ENCODE results near the gene SANBR. TPM values are rescaled to one million over a fixed set of nuclear protein-coding genes. Genes with fewer than 3 reads are reported as not detected.
"Not testable (repeated sequence)": the region's sequence is repeated elsewhere in the genome, so short reads cannot be mapped to it uniquely, and the experiment has no call there.

The SANBR gene
- 5.1 and 5.3 TPM in 2 replicates for total RNA-seq (2014; rRNA removed; shearing (Covaris generic))
- 3.5 and 4.1 TPM in 2 replicates for polyA plus RNA-seq (2015; cell fraction: cytosol; rRNA removed)
- 6.6 and 6.9 TPM in 2 replicates for polyA plus RNA-seq (2015; cell fraction: nucleus; rRNA removed)

GRCh38 chr2:61065714-61066709, at the start of gene SANBR:
Gene SANBR (plus strand): TSS chr2:61065871. CDS start chr2:61070351, 4,480 bp downstream.
- peak; percentile 88 for DNase-seq (ENCODE audit: low read depth)

- no peak for DNase-seq (ENCODE audit: low read depth)
Observed at GRCh38 chr2:61015976-61016375, 49.7 kb upstream of the SANBR start.

GRCh38 chr2:61016392-61017002, 49.2 kb upstream of the SANBR start:
- DNase-seq (ENCODE audit: low read depth), result no peak

GRCh38 chr2:61017003-61017555, 48.6 kb upstream of the SANBR start:
- peak; percentile 81 for DNase-seq (ENCODE audit: low read depth)

GRCh38 chr2:61017556-61018317, 47.9 kb upstream of the SANBR start, which contains the start of the genes PEX13 and PUS10:
Gene PEX13 (plus strand): TSS chr2:61017720. CDS start chr2:61017760, 40 bp downstream.
Gene PUS10 (minus strand): TSS chr2:61018255. CDS start chr2:61011890, 6,365 bp downstream.
- peak; percentile 78 for DNase-seq (ENCODE audit: low read depth)

- DNase-seq (ENCODE audit: low read depth), result no peak
Observed at GRCh38 chr2:61018318-61018755, 47.3 kb upstream of the SANBR start.

- no peak for DNase-seq (ENCODE audit: low read depth)
Observed at GRCh38 chr2:61018798-61019197, 46.9 kb upstream of the SANBR start.

GRCh38 chr2:61021228-61021660, 44.4 kb upstream of the SANBR start:
- no peak for DNase-seq (ENCODE audit: low read depth)

- no peak for DNase-seq (ENCODE audit: low read depth)
Observed at GRCh38 chr2:61023670-61024069, 42.0 kb upstream of the SANBR start.

- no peak for DNase-seq (ENCODE audit: low read depth)
Observed at GRCh38 chr2:61029533-61029932, 36.1 kb upstream of the SANBR start.

GRCh38 chr2:61034592-61034991, 31.1 kb upstream of the SANBR start:
- not testable (repeated sequence) for DNase-seq (ENCODE audit: low read depth)

- not testable (repeated sequence) for DNase-seq (ENCODE audit: low read depth)
Observed at GRCh38 chr2:61036643-61037042, 29.0 kb upstream of the SANBR start.

- no peak for DNase-seq (ENCODE audit: low read depth)
Observed at GRCh38 chr2:61042807-61043206, 22.9 kb upstream of the SANBR start.

- no peak for DNase-seq (ENCODE audit: low read depth)
Observed at GRCh38 chr2:61044636-61045035, 21.0 kb upstream of the SANBR start.

- no peak for DNase-seq (ENCODE audit: low read depth)
Observed at GRCh38 chr2:61045226-61045625, 20.4 kb upstream of the SANBR start.

GRCh38 chr2:61045999-61046398, 19.7 kb upstream of the SANBR start:
- DNase-seq (ENCODE audit: low read depth), result no peak

GRCh38 chr2:61055557-61055956, 10.1 kb upstream of the SANBR start:
- DNase-seq (ENCODE audit: low read depth), result no peak

- no peak for DNase-seq (ENCODE audit: low read depth)
Observed at GRCh38 chr2:61057562-61057961, 8.1 kb upstream of the SANBR start.

- DNase-seq (ENCODE audit: low read depth), result no peak
Observed at GRCh38 chr2:61059382-61059781, 6.3 kb upstream of the SANBR start.

- DNase-seq (ENCODE audit: low read depth), result no peak
Observed at GRCh38 chr2:61074100-61074499, 8.4 kb downstream of the SANBR start.

- no peak for DNase-seq (ENCODE audit: low read depth)
Observed at GRCh38 chr2:61085883-61086282, 20.2 kb downstream of the SANBR start.
